T-helper 9 cell (primary cell): ENCODE data around the gene URI1.

ENCODE experiments used
- DNase-seq: peaks from one replicate; pipeline ENCODE4 v3.0.0-alpha.2; 2020

Gene URI1

GRCh38 chr19:29971648-29972047, 29.6 kb downstream of the URI1 start:
- no peak for DNase-seq

GRCh38 chr19:29974701-29975100, 32.7 kb downstream of the URI1 start:
- DNase-seq = no peak

DNA sequence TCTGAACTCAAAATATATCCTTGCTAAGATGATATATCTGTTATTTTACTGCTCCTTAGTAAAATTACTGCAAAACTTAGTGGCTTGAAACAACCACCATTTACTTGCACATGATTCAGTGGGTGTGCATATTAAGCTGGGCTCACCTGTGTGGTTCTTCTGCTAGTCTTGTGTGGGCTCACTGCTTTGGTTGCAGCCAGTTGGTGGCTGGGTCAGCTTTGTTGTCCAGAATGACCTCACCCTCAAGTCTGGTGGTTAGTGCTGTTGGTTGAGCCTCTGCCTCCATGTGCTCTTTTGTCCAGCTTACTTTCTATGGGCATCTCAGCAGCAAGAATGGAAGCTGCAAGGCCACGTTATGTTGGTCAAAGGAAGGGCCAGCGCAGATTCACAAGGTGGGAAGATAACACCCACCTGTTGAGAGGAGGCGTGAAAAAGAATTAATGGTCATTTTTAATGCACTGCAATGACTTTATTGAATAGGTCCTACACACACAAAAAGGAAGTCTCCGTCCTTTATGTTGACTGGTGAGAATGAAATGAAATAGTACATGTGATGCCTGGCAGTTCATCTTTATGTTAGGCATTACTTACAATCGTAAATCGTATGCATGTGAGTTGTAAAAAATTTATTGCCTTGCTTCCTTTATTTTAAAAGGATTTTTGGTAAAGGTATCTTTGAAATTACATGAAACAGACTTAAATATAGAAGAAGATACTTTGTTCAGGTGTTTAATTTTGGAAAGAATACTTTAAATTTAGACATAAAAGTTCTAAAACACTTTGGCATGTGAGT, 34.3 kb downstream of the URI1 start:
- DNase-seq = no peak

DNA sequence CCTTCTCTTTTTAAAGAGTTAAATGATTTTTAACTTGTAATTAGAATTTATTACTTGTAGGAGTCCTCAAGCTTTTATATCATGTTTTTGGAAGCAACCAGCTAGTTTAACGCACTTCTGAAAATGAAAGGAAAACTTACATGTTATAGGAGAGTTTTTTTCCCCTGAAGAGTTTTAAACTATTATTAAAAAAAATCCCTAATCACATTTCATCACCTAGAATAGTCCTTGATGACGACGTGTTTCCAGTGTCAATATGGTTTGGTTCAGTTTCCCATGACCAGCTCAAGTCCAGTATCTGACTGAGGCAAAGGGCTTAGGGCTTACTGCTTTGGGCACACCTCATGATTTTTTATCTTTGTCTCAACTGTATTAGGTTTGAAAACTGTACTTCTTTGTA, 36.0 kb downstream of the URI1 start:
- no peak for DNase-seq

GRCh38 chr19:29983568-29983967, 41.5 kb downstream of the URI1 start:
- no peak for DNase-seq

- no peak for DNase-seq
These were observed 43.2 kb downstream of the URI1 start for GRCh38 chr19:29985196-29985595.

DNA sequence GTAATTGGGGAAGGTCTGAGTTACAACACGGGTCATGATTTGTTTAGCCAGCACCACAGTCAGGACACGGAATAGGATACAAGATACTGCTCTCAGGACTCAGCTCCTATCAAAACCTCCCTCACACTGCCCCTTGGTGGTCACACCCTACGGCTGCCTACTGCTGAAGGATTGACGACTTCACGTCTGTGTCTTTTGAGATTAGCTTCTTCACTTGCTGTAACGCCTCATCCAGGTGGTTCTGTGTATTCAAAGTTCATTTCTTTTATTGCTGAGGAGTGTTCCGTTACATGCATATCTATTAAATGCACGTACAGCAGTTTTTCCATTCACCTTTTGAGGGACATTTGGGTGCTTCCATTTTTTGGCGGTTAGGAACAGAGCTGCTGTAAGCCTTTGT, 46.3 kb downstream of the URI1 start:
- no peak for DNase-seq

DNA sequence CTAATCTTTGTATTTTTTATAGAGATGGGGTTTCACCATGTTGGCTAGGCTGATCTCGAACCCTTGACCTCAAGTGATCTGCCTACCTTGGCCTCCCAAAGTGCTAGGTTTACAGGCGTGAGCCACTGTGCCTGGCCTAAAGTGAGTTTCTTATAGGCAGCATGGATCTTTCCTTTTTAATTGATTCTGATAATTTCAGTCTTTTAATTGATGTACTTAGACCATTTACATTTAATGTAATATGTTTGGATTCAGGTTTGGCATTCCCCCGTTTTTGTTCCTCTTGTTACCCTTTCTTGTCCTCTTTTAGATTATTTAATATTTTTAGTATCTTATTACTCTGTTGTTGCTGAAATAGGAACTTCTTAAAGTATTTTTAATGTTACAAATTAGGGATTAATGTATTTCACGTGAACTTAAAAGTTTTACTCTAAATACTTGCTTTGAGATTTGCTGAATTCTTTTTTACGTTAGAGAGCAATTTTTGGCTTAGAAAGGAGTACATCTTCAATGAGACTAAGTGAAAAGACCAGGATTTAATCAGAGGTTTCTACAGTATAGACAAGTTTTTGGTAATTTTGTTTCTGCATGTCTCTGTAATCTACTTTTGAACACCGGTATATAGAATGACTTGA, 50.3 kb downstream of the URI1 start:
- DNase-seq = no peak

DNA sequence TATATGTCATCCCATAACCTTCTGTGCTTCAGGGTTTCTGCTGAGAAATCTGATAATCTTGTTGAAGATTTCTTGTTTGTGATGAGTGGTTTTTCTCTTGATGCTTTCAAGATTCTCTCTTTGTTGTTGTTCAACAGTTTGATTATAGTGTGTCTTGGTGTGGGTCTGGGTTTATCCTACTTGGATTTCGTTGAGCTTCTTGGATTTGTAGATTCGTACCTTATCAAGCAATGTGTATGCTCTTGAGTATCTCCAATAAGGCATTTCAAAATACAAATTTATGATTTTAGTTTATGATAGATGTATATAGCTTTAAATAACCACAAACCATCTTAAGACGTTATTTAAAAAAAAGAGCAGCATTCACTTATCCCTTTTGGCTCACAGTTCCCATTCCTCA, 57.5 kb downstream of the URI1 start:
- DNase-seq = no peak

- no peak for DNase-seq
These were observed 58.8 kb downstream of the URI1 start for GRCh38 chr19:30000862-30001261.

DNA sequence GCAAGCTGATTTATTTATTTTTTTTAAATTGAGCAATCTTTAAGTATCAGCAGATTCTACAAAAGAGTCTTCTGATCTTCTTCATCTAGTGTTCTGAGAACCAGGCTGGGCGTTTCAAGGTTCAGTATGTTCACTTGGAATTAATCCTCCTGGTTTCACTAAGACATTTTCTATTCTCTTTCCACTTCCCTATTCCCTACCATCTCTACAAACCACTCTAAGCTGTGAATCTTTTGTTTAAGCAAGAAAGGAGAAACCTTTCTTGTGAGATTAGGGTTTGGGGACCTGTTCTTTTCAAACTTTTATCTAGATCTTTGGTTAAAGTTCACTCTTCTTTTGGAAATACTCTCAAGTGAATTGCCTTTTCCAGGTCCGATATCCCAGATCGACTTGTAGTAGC, 59.3 kb downstream of the URI1 start:
- no peak for DNase-seq

DNA sequence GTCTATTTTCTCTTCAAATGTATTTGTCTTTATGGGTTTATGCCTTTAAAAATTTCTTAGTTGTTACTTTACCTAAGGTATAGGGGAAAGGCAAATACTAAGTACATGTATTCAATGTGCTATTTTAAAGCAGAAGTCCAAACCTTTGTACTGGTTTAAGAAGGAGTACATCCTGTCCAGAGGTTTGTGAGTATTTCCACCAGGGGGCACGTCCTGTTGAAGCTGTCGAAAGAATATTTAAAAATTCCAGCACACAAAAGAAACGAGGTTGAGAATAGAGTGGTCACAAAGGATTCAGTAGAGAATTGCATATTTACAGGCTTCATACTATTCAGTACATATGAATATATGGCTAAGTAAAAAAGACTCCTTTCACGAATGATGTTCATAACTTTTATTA, 59.8 kb downstream of the URI1 start:
- DNase-seq = no peak

GRCh38 chr19:30003866-30004265, 61.8 kb downstream of the URI1 start:
- no peak for DNase-seq

- no peak for DNase-seq
These were observed 62.4 kb downstream of the URI1 start for GRCh38 chr19:30004403-30004802.

DNA sequence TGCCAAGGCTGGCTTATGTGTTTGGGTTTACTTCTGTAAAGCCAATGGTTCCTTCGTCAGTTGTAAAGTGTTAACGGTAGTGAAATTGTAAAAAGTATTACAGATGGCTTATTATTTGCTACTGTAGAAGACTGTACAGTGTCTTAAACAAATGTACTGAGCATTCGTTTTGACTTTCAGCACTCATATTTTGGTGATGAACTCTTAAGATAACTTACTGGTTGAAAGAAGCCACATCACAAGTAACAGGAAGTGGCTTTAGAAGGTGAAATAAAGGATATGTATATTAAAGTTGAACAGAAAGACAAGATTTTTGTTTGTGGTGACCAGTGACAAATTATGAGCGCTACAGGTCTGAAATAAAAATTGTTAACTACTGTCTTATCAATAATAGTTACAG, 64.2 kb downstream of the URI1 start:
- no peak for DNase-seq

DNA sequence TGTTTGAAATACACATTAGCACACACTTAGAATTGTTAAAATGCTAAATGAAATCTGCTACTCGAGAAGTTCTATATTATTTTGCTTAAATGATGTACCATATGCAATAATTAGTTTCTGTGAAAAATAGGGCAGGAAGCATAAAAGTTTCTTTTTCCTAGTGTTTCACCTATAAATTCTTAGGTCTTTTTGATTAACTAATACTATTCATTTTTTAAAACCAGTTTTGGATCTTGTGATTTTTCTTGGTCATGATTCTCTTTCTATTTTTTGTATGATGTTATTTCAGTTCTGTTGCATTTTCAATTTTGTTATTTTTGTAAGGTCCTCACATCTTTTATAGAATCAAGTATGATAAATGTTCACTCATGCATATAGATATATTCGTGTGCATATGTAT, 66.1 kb downstream of the URI1 start:
- DNase-seq = no peak

- DNase-seq = no peak
These were observed 67.0 kb downstream of the URI1 start for GRCh38 chr19:30009013-30009412.

DNA sequence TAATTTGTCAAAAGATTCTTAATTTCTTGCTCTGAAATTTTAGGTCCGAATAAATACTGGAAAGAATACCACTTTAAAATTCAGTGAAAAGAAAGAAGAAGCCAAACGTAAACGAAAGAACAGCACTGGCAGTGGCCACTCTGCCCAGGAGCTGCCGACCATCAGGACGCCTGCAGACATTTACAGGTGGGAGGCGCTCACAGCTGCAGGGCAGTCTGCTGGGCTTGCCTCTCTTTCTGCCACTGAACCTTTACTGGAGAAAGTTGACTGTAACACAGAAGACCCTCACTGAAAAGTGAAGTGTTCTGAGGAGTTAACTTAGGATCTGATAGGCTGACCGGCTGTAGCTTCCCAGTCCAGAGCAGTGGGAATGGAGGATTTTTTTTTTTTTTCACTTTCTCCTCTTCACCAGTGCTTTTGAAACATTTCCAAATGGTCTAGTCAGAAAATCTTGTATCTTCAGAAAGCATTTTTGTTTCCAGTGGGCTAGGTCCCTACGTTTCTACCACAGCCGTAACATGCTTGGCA, 69.1 kb downstream of the URI1 start:
- no peak for DNase-seq

GRCh38 chr19:30014770-30015169, 72.7 kb downstream of the URI1 start:
- no peak for DNase-seq

DNA sequence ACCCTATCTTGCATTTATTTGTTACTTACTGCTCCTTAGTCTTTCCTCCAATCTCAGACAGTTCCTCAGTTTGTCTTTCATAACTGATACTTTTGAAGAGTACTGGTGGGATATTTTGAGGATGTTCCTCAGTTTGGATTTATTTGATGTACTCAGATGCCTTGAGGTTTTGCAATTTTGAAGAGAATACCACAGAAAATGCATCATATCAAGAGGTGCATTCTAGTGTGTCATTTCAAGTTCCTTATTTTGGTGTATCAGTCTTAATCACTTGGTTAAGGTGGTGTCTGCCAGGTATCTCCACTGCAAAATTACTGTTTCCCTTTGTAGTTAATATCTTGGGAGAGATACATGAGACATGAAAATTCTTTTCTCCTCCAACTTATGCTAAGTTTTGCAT, 75.1 kb downstream of the URI1 start:
- DNase-seq = no peak

- no peak for DNase-seq
These were observed 78.2 kb downstream of the URI1 start for GRCh38 chr19:30020189-30020588.

DNA sequence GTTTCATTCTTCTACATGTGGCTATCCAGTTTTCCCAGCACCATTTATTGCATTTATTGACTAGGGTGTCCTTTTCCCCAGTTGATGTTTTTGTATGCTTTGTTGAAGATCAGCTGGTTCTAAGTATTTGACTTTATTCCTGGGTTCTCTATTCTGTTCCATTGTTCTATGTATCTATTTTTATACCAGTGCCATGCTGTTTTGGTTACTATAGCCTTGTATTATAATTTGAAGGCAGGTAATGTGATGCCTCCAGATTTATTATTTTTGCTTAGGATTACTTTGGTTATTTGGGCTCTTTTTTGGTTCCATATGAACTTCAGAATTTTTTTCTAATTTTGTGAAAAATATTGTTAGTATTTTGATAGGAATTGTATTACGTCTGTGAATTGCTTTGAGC, 80.6 kb downstream of the URI1 start:
- DNase-seq = no peak

GRCh38 chr19:30023330-30023729, 81.3 kb downstream of the URI1 start:
- no peak for DNase-seq

DNA sequence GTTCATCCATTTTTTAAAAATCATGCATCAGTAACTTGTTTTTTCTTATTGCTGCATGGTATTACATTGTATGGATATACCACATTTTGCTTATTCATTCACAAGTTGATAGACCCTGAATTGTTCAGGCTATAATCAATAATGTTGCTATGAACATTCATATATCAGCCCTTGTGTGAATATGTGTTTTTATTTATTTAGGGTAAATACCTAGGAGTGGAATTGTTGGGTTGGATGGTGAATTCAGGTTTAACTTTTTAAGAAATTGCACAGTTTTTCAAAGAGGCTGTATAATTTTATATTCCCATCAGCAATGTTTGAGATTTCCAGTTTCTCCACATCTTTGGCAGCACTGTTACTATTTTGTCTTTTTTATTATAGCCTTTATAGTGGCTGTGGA, 82.1 kb downstream of the URI1 start:
- DNase-seq = no peak

DNA sequence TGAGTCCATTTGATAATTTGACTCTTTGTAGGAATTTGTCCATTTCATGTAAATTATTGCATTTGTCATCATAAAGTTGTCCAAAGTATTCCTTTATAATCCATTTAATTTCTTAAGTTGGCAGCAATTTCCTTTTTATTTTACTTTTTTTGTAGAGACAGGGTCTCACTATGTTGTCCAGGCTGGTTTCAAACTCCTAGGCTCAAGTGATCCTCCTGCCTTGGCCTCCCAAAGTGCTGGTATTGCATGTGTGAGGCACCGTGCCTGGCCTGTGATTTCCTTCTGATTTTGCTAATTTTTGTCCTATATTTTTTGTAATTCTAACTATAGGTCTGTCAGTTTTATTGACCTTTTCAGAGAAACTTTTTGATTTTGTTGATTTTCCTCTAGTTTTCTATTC, 84.9 kb downstream of the URI1 start:
- no peak for DNase-seq
